Measurements from ENCODE around the gene IGFBPL1. TPM values are rescaled to one million over a fixed set of nuclear protein-coding genes. Genes with fewer than 3 reads are reported as not detected.

Gene IGFBPL1
- total and polyA plus RNA-seq, 2 of the 8 experiments (the other 6 are each of a cell fraction or from before 2014, with no cell fraction given): 31.3 to 33.8 TPM

DNA sequence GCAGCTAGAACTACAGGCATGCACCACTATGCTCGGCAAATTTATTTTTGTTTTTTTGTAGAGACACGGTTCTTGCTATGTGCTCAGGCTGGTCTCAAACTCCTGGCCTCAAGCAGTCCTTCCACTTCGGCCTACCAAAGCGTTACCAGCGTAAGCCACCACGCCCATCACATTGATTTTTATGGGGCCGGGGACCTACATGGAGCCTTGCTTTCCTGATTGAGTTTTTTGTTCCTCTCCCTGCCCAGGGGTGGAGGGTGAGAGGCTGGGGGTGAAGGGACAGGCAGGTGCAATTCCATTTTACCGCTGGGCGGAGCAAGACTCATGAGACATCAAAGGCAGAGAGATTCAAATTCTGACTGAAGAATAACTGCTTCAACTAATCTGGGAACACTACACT lies 29.8 kb downstream of the IGFBPL1 start:
- peak overlapping the region in 1 of 2 experiments; percentile 96; a peak in 1 of 4 replicates for H3K4me2 ChIP-seq (ENCODE audit: insufficient read depth in 1 of 2, low read depth in 2 of 2, low read length in 2 of 2)
- TF ChIP-seq HDAC2 (IDR thresholded peaks at IDR 0.05; ENCODE audit: borderline replicate concordance in 1 of 2, low read depth in 2 of 2, low read length in 2 of 2) (no peak), GTF2F1 (IDR thresholded peaks at IDR 0.05; ENCODE audit: borderline replicate concordance, low read depth, low read length) (no peak), MAX (IDR thresholded peaks at IDR 0.05) (no peak), SIRT6 (IDR thresholded peaks at IDR 0.05; ENCODE audit: low read length) (no peak), TAF7 (optimal IDR thresholded peaks at IDR 0.05; ENCODE audit: borderline replicate concordance, low read depth, low read length) (no peak), SIX5 (IDR thresholded peaks at IDR 0.05; ENCODE audit: low read depth, low read length) (no peak), CHD2 (IDR thresholded peaks at IDR 0.05; ENCODE audit: low read length) (no peak), CEBPB (IDR thresholded peaks at IDR 0.05; ENCODE audit: low read depth, low read length) (no peak), SAP30 (IDR thresholded peaks at IDR 0.05; ENCODE audit: insufficient read depth, insufficient replicate concordance, low read length) (no peak), E2F6 (IDR thresholded peaks at IDR 0.05) (no peak), RFX5 (IDR thresholded peaks at IDR 0.05; ENCODE audit: borderline replicate concordance, low read depth, low read length) (no peak), SP2 (IDR thresholded peaks at IDR 0.05; ENCODE audit: low read length) (no peak), HDAC6 (IDR thresholded peaks at IDR 0.05; ENCODE audit: low read depth, low read length) (no peak)

More for the DNA sequence above, 29.8 kb downstream of the IGFBPL1 start:
- Histone ChIP-seq H2BK120ac (replicated peaks; ENCODE audit: low read depth, low read length) (no peak overlapping the region), H3K27me3 (replicated peaks in 1 of 4; ENCODE audit: control insufficient read depth in 3 of 4, extremely low read depth in 1 of 4, insufficient read depth in 3 of 4, low read length in 3 of 4) (0 out of 7 replicates have a peak, but pooled peaks cover 0 to 5% (median 0%) of the 10 kb centered on the region in 4 experiments), H3K56ac (replicated peaks; ENCODE audit: insufficient read length, low read depth, low read length) (no peak overlapping the region), H3K23me2 (ENCODE audit: low read depth, low read length) (peaks cover 9% of the 10 kb centered on the region; the same call in 1 of the 2 replicates), H3K23ac (ENCODE audit: insufficient read length) (no peak overlapping the region), H2BK20ac (ENCODE audit: low read length) (no peak overlapping the region), H3K14ac (ENCODE audit: insufficient read length) (no peak overlapping the region), H4K8ac (ENCODE audit: extremely low read depth, insufficient read depth, low read length) (no peak overlapping the region; the same call in 1 of the 2 replicates), H3K4me3 (ENCODE audit: extremely low read depth in 1 of 4, insufficient read depth in 2 of 4, low read depth in 3 of 4, low read length in 4 of 4) (no peak overlapping the region), H4K20me1 (replicated peaks in 1 of 2; ENCODE audit: control insufficient read depth in 1 of 2, insufficient read depth in 2 of 2, low read length in 2 of 2) (peaks cover 1 to 5% of the 10 kb centered on the region in 2 experiments), H3K36me3 (ENCODE audit: control insufficient read depth in 2 of 4, insufficient read depth in 4 of 4, low read length in 3 of 4) (peaks cover 15 to 43% (median 23%) of the 10 kb centered on the region in 4 experiments; a peak in 7 of 8 replicates), H2AK5ac (ENCODE audit: low read depth, low read length) (no peak overlapping the region), H3K9ac (replicated peaks in 1 of 4; ENCODE audit: extremely low read depth in 1 of 4, low read depth in 3 of 4, low read length in 3 of 4) (no peak overlapping the region), H2BK15ac (ENCODE audit: low read length) (no peak overlapping the region), H4K5ac (ENCODE audit: insufficient read length, low read depth, low read length) (no peak overlapping the region), H2AFZ (ENCODE audit: low read length) (no peak overlapping the region), H3K18ac (ENCODE audit: extremely low read depth, low read length) (no peak overlapping the region), H3K79me1 (ENCODE audit: low read depth, low read length) (peaks cover 18% of the 10 kb centered on the region), H2BK12ac (ENCODE audit: low read depth, low read length) (no peak overlapping the region), H3K9me3 (ENCODE audit: insufficient read depth in 2 of 2, low read depth in 1 of 2, low read length in 1 of 2) (no peaks in the 10 kb centered on the region), H3K27ac (ENCODE audit: low read depth, low read length) (no peak overlapping the region; the same call in 1 of the 2 replicates), H3K79me2 (ENCODE audit: control insufficient read depth in 1 of 2, insufficient read depth in 2 of 2, low read length in 2 of 2) (peaks cover 0 to 37% of the 10 kb centered on the region in 2 experiments; a peak in 2 of 4 replicates), H2BK5ac (ENCODE audit: low read depth, low read length) (no peak overlapping the region), H3K4ac (replicated peaks; ENCODE audit: insufficient read length, low read depth, low read length) (no peak overlapping the region), H4K91ac (replicated peaks; ENCODE audit: insufficient read length, low read length) (no peak overlapping the region), H3K4me1 (replicated peaks in 1 of 4; ENCODE audit: control insufficient read depth in 3 of 4, insufficient read depth in 4 of 4, low read length in 3 of 4) (peaks cover 0 to 6% (median 4%) of the 10 kb centered on the region in 4 experiments; a peak in 3 of 7 replicates)
- ChIA-PET CTCF (ENCODE audit: partially characterized antibody) (interaction anchor here (0.7 to 1.1 kb wide), 2 partner anchors 38 to 334 kb away, joined by 3 read pairs; no protein-coding TSS in a partner anchor), POLR2A (ENCODE audit: partially characterized antibody) (interaction anchor here (1.4 kb wide), 1 partner anchor 15 kb away, joined by 3 read pairs; no protein-coding TSS in a partner anchor)
- DNase-seq (ENCODE audit: low read depth in 1 of 2, low spot score in 2 of 2) (no peak), FAIRE-seq (no peak)
- 93% methylated on average over 9 of the region's 9 CpGs; no CpG with 5 or more reads in 1 of the 2 experiments for WGBS, 2 experiments (ENCODE audit: extremely low coverage in 1 of 2, insufficient coverage in 1 of 2, insufficient read length in 1 of 2, insufficient replicate concordance in 2 of 2, low coverage in 1 of 2, low lambda C conversion rate in 2 of 2, missing lambda C conversion rate in 1 of 2)

Data from H1 (cell line).